Measurements from ENCODE around the gene ATP8B4.
"Not testable (repeated sequence)": the region's sequence is repeated elsewhere in the genome, so short reads cannot be mapped to it uniquely, and the experiment has no call there.

ATP8B4 gene

GRCh38 chr15:49964551-49964950 lies 154.5 kb downstream of the ATP8B4 start:
- H3K4me3 ChIP-seq (ENCODE audit: low read depth, low read length, poor library complexity, severe bottlenecking): no peak overlapping the region
- no peaks in the 10 kb centered on the region for H3K27me3 ChIP-seq (ENCODE audit: insufficient read depth, low read length)
- H3K4me1 ChIP-seq (ENCODE audit: insufficient read depth, low read length, severe bottlenecking): no peaks in the 10 kb centered on the region

DNA sequence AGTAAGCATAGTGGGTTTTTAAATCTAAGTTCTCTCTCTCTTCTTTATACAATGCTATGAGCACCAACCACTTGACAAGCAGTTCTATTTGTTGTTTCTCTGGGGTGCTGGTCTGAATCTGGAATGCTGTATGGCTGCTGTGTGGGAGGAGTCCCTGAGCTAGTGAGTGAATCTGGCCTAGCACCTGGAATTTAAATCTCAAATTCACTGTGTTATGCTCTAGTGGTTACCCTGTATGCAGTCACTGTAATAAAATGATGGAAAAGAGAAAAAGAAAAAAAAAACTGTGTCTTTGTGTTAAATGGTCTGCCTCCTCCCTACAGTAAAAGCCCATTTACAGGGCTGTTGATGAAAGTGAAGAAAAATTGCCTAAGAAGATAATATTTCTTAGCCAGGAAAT lies 155.0 kb downstream of the ATP8B4 start:
- Histone ChIP-seq H3K9me3 (ENCODE audit: low read length) (no peaks in the 10 kb centered on the region), H3K4me2 (ENCODE audit: low read length) (no peak overlapping the region), H3K36me3 (ENCODE audit: insufficient read depth, low read length) (no peaks in the 10 kb centered on the region), H3K27me3 (ENCODE audit: insufficient read depth, low read length) (no peaks in the 10 kb centered on the region), H3K27ac (ENCODE audit: low read depth, low read length, poor library complexity, severe bottlenecking) (no peak overlapping the region), H3K79me2 (ENCODE audit: insufficient read depth, low read length) (no peaks in the 10 kb centered on the region), H3K9ac (ENCODE audit: low read length) (no peak overlapping the region), H3K4me3 (ENCODE audit: low read depth, low read length, poor library complexity, severe bottlenecking) (no peak overlapping the region), H4K20me1 (ENCODE audit: insufficient read depth, low read length) (no peaks in the 10 kb centered on the region), H3K4me1 (ENCODE audit: insufficient read depth, low read length, severe bottlenecking) (no peaks in the 10 kb centered on the region), H3K9me2 (ENCODE audit: low read depth, low read length) (no peaks in the 10 kb centered on the region), H2AFZ (ENCODE audit: low read length) (no peak overlapping the region), H3F3A (ENCODE audit: insufficient read depth, low read length) (no peaks in the 10 kb centered on the region)
- TF ChIP-seq, protein P1, sequence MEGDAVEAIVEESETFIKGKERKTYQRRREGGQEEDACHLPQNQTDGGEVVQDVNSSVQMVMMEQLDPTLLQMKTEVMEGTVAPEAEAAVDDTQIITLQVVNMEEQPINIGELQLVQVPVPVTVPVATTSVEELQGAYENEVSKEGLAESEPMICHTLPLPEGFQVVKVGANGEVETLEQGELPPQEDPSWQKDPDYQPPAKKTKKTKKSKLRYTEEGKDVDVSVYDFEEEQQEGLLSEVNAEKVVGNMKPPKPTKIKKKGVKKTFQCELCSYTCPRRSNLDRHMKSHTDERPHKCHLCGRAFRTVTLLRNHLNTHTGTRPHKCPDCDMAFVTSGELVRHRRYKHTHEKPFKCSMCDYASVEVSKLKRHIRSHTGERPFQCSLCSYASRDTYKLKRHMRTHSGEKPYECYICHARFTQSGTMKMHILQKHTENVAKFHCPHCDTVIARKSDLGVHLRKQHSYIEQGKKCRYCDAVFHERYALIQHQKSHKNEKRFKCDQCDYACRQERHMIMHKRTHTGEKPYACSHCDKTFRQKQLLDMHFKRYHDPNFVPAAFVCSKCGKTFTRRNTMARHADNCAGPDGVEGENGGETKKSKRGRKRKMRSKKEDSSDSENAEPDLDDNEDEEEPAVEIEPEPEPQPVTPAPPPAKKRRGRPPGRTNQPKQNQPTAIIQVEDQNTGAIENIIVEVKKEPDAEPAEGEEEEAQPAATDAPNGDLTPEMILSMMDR (IDR thresholded peaks at IDR 0.05; ENCODE audit: low read length): no peak
- TF ChIP-seq EZH2 (IDR thresholded peaks at IDR 0.05; ENCODE audit: borderline replicate concordance, low read length): no peak

More at GRCh38 chr15:49964551-49964950, 154.5 kb downstream of the ATP8B4 start:
- H2AFZ ChIP-seq (ENCODE audit: low read length): no peak overlapping the region
- no peaks in the 10 kb centered on the region for H3F3A ChIP-seq (ENCODE audit: insufficient read depth, low read length)
- H3K27ac ChIP-seq (ENCODE audit: low read depth, low read length, poor library complexity, severe bottlenecking): no peak overlapping the region
- no peaks in the 10 kb centered on the region for H3K9me3 ChIP-seq (ENCODE audit: low read length)
- H3K9me2 ChIP-seq (ENCODE audit: low read depth, low read length): no peaks in the 10 kb centered on the region
- H3K9ac ChIP-seq (ENCODE audit: low read length): no peak overlapping the region
- no peaks in the 10 kb centered on the region for H4K20me1 ChIP-seq (ENCODE audit: insufficient read depth, low read length)
- no peak overlapping the region for H3K4me2 ChIP-seq (ENCODE audit: low read length)
- TF ChIP-seq, protein P1 (IDR thresholded peaks at IDR 0.05; ENCODE audit: low read length): no peak
- no peak for TF ChIP-seq EZH2 (IDR thresholded peaks at IDR 0.05; ENCODE audit: borderline replicate concordance, low read length)
- no peaks in the 10 kb centered on the region for H3K79me2 ChIP-seq (ENCODE audit: insufficient read depth, low read length)
- no peaks in the 10 kb centered on the region for H3K36me3 ChIP-seq (ENCODE audit: insufficient read depth, low read length)

DNA sequence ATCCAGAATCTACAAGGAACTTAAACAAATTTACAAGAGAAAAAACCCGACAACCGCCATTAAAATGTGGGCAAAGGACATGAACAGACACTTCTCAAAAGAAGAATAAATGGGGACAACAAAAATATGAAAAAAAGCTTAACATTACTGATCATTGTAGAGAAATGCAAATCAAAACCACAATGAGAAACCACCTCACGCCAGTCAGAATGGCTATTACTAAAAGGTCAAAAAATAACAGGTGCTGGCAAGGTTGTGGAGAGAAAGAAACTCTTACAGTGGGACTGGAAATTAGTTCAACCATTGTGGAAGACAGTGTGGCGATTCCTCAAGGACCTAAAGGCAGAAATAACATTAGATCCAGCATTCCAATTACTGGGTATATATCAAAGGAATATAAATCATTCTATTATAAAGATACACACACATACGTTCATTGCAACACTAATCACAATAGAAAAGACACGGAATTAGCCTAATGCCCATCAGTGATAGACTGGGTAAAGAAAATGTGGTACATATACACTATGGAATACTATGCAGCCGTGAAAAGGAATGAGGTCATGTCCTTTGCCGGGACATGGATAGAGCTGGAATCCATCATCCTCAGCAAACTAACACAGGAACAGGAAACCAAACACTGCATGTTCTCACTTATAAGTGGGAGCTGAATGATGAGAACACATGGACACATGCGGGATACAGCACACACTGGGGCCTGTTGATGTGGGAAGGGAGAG lies 155.8 kb downstream of the ATP8B4 start:
- not testable (repeated sequence) for H3K79me2 ChIP-seq (ENCODE audit: insufficient read depth, low read length)

DNA sequence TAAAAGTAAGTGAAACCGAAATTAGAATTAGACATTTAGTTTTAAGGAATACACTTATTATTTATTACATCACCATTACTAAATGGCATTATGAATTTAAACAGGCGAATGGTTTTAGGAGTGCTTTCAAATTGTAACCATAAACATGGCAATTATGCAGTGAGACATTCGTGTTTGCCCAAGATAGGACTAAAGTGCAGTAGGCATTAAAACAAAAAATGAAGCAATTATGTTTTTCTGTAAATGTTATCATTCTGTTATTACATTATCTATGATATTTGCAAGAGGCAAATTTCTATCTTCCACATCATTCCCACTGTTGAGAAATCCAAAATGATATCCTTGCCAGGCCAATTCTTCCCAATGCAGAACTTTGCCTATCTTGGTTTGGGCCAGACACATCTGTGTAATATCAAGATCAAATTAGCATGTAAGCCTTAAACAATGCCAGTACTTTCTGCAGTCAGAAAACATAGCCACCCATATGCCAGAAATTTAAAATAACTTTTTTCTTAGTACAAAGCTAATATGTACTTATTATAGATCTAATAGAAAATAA lies 156.9 kb downstream of the ATP8B4 start:
- no peak overlapping the region for H3K9ac ChIP-seq (ENCODE audit: low read length)
- H3K27me3 ChIP-seq (ENCODE audit: insufficient read depth, low read length): no peaks in the 10 kb centered on the region
- H3K4me3 ChIP-seq (ENCODE audit: low read depth, low read length, poor library complexity, severe bottlenecking): no peak overlapping the region
- no peaks in the 10 kb centered on the region for H3K79me2 ChIP-seq (ENCODE audit: insufficient read depth, low read length)
- no peaks in the 10 kb centered on the region for H3K9me3 ChIP-seq (ENCODE audit: low read length)
- no peaks in the 10 kb centered on the region for H3K9me2 ChIP-seq (ENCODE audit: low read depth, low read length)
- H2AFZ ChIP-seq (ENCODE audit: low read length): no peak overlapping the region
- TF ChIP-seq EZH2 (IDR thresholded peaks at IDR 0.05; ENCODE audit: borderline replicate concordance, low read length): no peak
- TF ChIP-seq, protein P1 (IDR thresholded peaks at IDR 0.05; ENCODE audit: low read length): no peak
- H3K36me3 ChIP-seq (ENCODE audit: insufficient read depth, low read length): no peaks in the 10 kb centered on the region
- H3F3A ChIP-seq (ENCODE audit: insufficient read depth, low read length): no peaks in the 10 kb centered on the region
- H3K27ac ChIP-seq (ENCODE audit: low read depth, low read length, poor library complexity, severe bottlenecking): no peak overlapping the region
- H4K20me1 ChIP-seq (ENCODE audit: insufficient read depth, low read length): no peaks in the 10 kb centered on the region
- H3K4me2 ChIP-seq (ENCODE audit: low read length): no peak overlapping the region
- no peaks in the 10 kb centered on the region for H3K4me1 ChIP-seq (ENCODE audit: insufficient read depth, low read length, severe bottlenecking)

More for the DNA sequence above, 155.8 kb downstream of the ATP8B4 start:
- not testable (repeated sequence) for H4K20me1 ChIP-seq (ENCODE audit: insufficient read depth, low read length); H3K27me3 ChIP-seq (ENCODE audit: insufficient read depth, low read length); H3K27ac ChIP-seq (ENCODE audit: low read depth, low read length, poor library complexity, severe bottlenecking); H3K4me1 ChIP-seq (ENCODE audit: insufficient read depth, low read length, severe bottlenecking); H3K36me3 ChIP-seq (ENCODE audit: insufficient read depth, low read length); H3K9ac ChIP-seq (ENCODE audit: low read length); H3K9me2 ChIP-seq (ENCODE audit: low read depth, low read length); H3K4me2 ChIP-seq (ENCODE audit: low read length); H3K9me3 ChIP-seq (ENCODE audit: low read length); H3F3A ChIP-seq (ENCODE audit: insufficient read depth, low read length); H2AFZ ChIP-seq (ENCODE audit: low read length); H3K4me3 ChIP-seq (ENCODE audit: low read depth, low read length, poor library complexity, severe bottlenecking)
